IPS-15b (cell line): ENCODE measurements around the gene PAAF1.

Experiments used
- H3K27me3 ChIP-seq: one replicate; pipeline ENCODE4 v1.6.1; 2013; ENCODE audit warnings: low read length; ENCODE audit not compliant: control insufficient read depth, insufficient read depth
- H3K36me3 ChIP-seq: one replicate; pipeline ENCODE4 v1.6.1; 2013; ENCODE audit warnings: low read length; ENCODE audit not compliant: control insufficient read depth, insufficient read depth
- H3K4me1 ChIP-seq: one replicate; pipeline ENCODE4 v1.6.1; 2013; ENCODE audit warnings: mild to moderate bottlenecking, low read length; ENCODE audit not compliant: control insufficient read depth, insufficient read depth
- H3K4me3 ChIP-seq: one replicate; pipeline ENCODE4 v1.5.1; 2013; ENCODE audit warnings: low read depth, low read length
- H3K9ac ChIP-seq: one replicate; pipeline ENCODE4 v1.6.1; 2013; ENCODE audit warnings: low read depth, mild to moderate bottlenecking, low read length
- H3K9me3 ChIP-seq: one replicate; pipeline ENCODE4 v1.6.1; 2013; ENCODE audit warnings: mild to moderate bottlenecking, low read length; ENCODE audit not compliant: control insufficient read depth, insufficient read depth

PAAF1 gene

GRCh38 chr11:73949912-73950311 lies 73.1 kb downstream of the PAAF1 start:
- H3K4me1 ChIP-seq = no peaks in the 10 kb centered on the region
- H3K27me3 ChIP-seq = no peaks in the 10 kb centered on the region
- H3K9me3 ChIP-seq = no peaks in the 10 kb centered on the region
- no peaks in the 10 kb centered on the region for H3K36me3 ChIP-seq
- no peak overlapping the region for H3K4me3 ChIP-seq
- no peak overlapping the region for H3K9ac ChIP-seq

- H3K4me1 ChIP-seq = no peaks in the 10 kb centered on the region
- no peak within 1 kb of the TSS for H3K4me3 ChIP-seq
- H3K9ac ChIP-seq = no peak within 1 kb of the TSS
- H3K27me3 ChIP-seq = no peaks in the 10 kb centered on the region
- no peaks in the 10 kb centered on the region for H3K36me3 ChIP-seq
- H3K9me3 ChIP-seq = no peaks in the 10 kb centered on the region
These were observed 74.3 kb downstream of the PAAF1 start, which contains the start of gene DNAJB13 for GRCh38 chr11:73950869-73951710. Gene DNAJB13, plus strand, starts transcription at chr11:73951026. Its CDS starts 44 bp downstream, at chr11:73951070.

- no peaks in the 10 kb centered on the region for H3K4me1 ChIP-seq
- H3K4me3 ChIP-seq = no peak overlapping the region
- H3K9ac ChIP-seq = no peak overlapping the region
These were observed 75.0 kb downstream of the PAAF1 start for GRCh38 chr11:73951797-73952196.

GRCh38 chr11:73956876-73957653 lies 80.3 kb downstream of the PAAF1 start:
- Histone ChIP-seq H3K9ac (no peak overlapping the region), H3K4me1 (no peaks in the 10 kb centered on the region), H3K4me3 (peak overlapping the region; percentile 5), H3K36me3 (no peaks in the 10 kb centered on the region), H3K27me3 (peaks cover 8% of the 10 kb centered on the region), H3K9me3 (no peaks in the 10 kb centered on the region)

More at GRCh38 chr11:73951797-73952196, 75.0 kb downstream of the PAAF1 start:
- H3K27me3 ChIP-seq = no peaks in the 10 kb centered on the region
- no peaks in the 10 kb centered on the region for H3K9me3 ChIP-seq
- no peaks in the 10 kb centered on the region for H3K36me3 ChIP-seq

DNA sequence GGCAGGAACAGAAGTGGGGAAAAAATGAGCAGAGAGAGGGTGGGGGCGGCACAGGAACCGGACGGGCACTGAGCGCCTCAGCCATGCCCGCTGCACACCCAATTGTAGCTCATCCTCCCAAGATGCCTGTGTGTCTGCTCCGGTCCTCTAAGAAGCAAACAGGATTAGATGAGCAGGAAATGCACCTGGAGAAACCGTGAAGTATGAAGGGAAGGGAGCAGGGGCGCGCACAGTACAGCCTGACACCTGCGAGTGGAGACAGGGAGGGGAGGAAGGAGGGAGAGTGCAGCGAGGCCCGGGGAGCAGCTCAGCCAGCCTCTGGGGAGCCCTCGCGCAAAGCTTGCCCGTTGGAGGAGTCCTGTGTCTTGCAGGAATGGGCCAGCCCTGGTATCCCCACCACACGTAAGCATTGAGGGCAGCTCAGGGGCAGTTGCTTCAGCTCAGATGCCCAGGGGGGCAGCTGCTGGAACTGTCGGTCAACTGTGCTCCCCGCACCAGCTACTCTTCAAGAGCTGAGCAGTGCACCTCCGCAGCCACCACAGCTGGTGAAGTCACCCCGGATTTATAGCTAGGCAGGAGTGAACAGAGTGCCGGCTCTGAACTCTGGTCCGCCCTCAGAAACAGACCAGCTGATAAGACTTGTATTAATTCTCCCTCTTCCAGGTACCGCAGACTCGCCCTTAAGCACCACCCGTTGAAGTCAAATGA lies 81.0 kb downstream of the PAAF1 start:
- H3K27me3 ChIP-seq = peaks cover 8% of the 10 kb centered on the region
- no peaks in the 10 kb centered on the region for H3K4me1 ChIP-seq
- H3K36me3 ChIP-seq = no peaks in the 10 kb centered on the region
- no peaks in the 10 kb centered on the region for H3K9me3 ChIP-seq
- peak overlapping the region; percentile 5 for H3K4me3 ChIP-seq
- H3K9ac ChIP-seq = no peak overlapping the region

- Histone ChIP-seq H3K36me3 (no peaks in the 10 kb centered on the region), H3K27me3 (peaks cover 8% of the 10 kb centered on the region), H3K9me3 (no peaks in the 10 kb centered on the region), H3K4me1 (no peaks in the 10 kb centered on the region), H3K9ac (no peak overlapping the region), H3K4me3 (no peak overlapping the region)
These were observed 81.8 kb downstream of the PAAF1 start for GRCh38 chr11:73958521-73959141.

- no peak overlapping the region for H3K9ac ChIP-seq
- H3K4me3 ChIP-seq = no peak overlapping the region
- H3K27me3 ChIP-seq = peaks cover 8% of the 10 kb centered on the region
These were observed 84.5 kb downstream of the PAAF1 start for GRCh38 chr11:73961321-73961720.

DNA sequence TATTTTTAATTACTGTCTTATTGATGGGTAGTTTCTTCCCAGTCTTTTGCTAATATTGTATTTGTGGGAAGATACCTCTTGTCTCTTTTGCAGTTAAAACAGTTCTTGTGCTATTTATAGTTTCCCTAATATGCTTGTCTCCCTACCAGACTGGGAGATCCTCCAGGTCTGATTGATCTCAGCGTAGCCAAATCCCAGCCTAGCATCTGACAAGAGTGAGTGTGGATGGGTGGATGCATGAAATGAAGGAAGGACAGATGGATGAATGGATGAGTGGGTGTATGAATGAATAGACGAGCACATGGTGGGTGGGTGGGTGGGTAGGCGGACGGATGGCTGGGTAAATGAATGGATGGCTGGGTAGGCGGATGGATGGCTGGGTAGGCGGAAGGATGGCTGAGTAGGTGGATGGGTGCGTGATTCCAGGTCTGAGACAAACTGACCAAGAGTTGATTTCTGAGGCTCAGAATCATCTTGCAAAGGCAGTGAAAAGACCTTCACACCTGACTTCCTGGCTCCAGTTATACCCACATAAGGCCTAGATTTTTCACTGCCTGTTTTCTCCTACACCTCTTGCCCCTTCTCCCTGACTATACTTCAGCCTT lies 85.4 kb downstream of the PAAF1 start:
- no peak overlapping the region for H3K9ac ChIP-seq
- H3K4me1 ChIP-seq = no peaks in the 10 kb centered on the region
- H3K4me3 ChIP-seq = no peak overlapping the region
- no peaks in the 10 kb centered on the region for H3K9me3 ChIP-seq
- peaks cover 6% of the 10 kb centered on the region for H3K27me3 ChIP-seq
- H3K36me3 ChIP-seq = no peaks in the 10 kb centered on the region

More at GRCh38 chr11:73961321-73961720, 84.5 kb downstream of the PAAF1 start:
- Histone ChIP-seq H3K4me1 (no peaks in the 10 kb centered on the region), H3K9me3 (no peaks in the 10 kb centered on the region), H3K36me3 (no peaks in the 10 kb centered on the region)

GRCh38 chr11:73963861-73964260 lies 87.1 kb downstream of the PAAF1 start:
- no peak overlapping the region for H3K9ac ChIP-seq
- H3K36me3 ChIP-seq = no peaks in the 10 kb centered on the region
- H3K4me3 ChIP-seq = no peak overlapping the region

DNA sequence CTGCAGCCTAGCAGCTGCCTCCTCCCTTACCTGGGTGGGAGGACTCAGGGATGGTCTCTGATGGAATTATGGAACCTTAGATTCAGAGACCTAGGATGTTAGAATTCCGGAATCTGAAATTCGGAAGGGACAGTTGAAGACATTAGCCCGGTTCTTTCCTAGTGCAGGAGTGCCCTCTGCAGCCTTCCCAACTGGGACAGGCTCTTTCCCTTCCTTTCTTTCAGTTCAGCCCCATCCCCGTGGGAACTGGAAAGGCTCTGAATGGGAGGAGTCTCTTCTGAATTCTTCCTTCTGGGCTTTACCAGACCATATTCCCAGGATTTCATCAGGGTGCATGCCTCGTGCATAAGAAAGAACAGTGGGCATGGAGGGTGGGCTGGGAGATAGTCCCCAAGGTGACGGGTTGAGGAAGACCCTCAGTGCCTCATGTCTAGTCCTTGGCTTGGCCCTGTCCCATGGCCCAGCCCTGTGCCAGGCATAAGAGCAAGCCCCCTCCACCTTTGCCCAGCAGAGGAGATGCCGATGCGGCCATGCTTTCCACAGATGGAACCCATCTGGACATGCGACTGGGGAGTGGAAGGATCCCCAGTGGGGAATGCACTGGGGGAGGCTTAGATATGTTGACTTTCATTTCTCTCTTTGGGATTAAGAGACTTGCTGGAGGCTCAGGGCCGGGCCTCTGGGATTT lies 88.4 kb downstream of the PAAF1 start:
- H3K9ac ChIP-seq = no peak overlapping the region
- no peaks in the 10 kb centered on the region for H3K36me3 ChIP-seq
- H3K4me3 ChIP-seq = no peak overlapping the region
- H3K9me3 ChIP-seq = no peaks in the 10 kb centered on the region
- H3K4me1 ChIP-seq = no peaks in the 10 kb centered on the region
- no peaks in the 10 kb centered on the region for H3K27me3 ChIP-seq

More at GRCh38 chr11:73963861-73964260, 87.1 kb downstream of the PAAF1 start:
- Histone ChIP-seq H3K4me1 (no peaks in the 10 kb centered on the region), H3K9me3 (no peaks in the 10 kb centered on the region), H3K27me3 (peaks cover 4% of the 10 kb centered on the region)
